ENCODE data around the gene DSG1. TPM values are rescaled to one million over a fixed set of nuclear protein-coding genes. Genes with fewer than 3 reads are reported as not detected.

Gene DSG1
- total RNA-seq, result not detected in 2 replicates

DNA sequence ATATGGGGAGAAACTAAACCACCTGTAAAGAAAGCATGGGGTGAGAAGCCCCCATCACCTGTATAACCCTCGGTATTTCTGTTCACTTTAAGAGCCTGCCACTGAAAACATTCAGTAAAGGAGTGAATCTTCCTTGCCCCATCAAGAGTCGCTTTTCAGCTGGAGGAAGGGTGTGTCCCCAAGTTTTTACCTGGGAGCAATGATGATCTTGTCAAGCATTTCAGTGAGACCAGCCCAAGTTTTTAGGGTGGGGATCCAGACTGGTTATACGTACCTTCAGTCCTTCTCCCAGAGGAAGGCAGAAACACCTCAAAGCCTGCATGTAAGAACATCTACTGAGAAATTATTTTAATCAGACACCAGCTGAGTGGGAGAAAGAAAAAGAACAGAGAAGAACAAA, at the start of gene DSG1:
TSS of gene DSG1 (plus strand) at position 301 of the 400 bp plus-strand sequence. CDS start 141 bp downstream, outside the sequence.

DNA sequence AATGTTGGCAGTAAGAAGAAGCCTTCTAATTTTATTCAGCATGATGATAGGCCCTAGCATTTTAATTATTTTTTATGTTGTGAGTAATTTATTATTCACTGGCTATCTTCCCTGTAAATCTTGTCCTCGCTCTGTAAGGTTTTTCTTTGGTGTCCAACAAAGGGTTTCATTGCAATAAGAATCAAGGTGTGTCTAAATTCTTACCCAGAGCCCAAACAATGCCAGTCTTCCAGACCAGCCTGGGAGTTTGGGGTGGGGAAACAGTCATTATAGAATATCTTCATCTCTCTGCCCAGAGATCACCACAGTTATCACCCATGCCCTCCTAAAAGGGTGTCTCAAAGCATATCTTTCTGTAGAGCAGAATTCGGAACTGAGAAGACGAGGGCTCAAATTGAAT, 58.5 kb downstream of the DSG1 start, which contains the start of gene DSG4:
TSS of gene DSG4 (plus strand) at position 301 of the 400 bp plus-strand sequence. CDS start 135 bp downstream, outside the sequence.

Other genes starting within 250 kb of the DSG1 start
- gene DSC2, start 215.7 kb upstream of the DSG1 start, total RNA-seq, result 0.96 and 1.7 TPM in 2 replicates
- gene DSC1, start 155.3 kb upstream of the DSG1 start, total RNA-seq, result not detected in 2 replicates
- not detected in 2 replicates for gene DSG4, start 58.6 kb downstream of the DSG1 start, total RNA-seq
- gene DSG3, start 129.6 kb downstream of the DSG1 start, total RNA-seq, result 0.13 TPM in 1 of 2 replicates, not detected in the other
- gene DSG2, start 180.0 kb downstream of the DSG1 start, total RNA-seq, result 13.7 and 28.7 TPM in 2 replicates